Stimulated activated CD4-positive, alpha-beta T cell treated with anti-CD3 and anti-CD28 coated beads, TNF-alpha, amount 100 ng/mL, for 4 hours (primary cell): ENCODE measurements around the gene KLK7.

Experiments used
- DNase-seq, 3 experiments: peaks; one replicate each; pipeline ENCODE4 v3.0.0-alpha.2; 2020; ENCODE audit warnings: low read depth in 3 of 3

The KLK7 gene

DNA sequence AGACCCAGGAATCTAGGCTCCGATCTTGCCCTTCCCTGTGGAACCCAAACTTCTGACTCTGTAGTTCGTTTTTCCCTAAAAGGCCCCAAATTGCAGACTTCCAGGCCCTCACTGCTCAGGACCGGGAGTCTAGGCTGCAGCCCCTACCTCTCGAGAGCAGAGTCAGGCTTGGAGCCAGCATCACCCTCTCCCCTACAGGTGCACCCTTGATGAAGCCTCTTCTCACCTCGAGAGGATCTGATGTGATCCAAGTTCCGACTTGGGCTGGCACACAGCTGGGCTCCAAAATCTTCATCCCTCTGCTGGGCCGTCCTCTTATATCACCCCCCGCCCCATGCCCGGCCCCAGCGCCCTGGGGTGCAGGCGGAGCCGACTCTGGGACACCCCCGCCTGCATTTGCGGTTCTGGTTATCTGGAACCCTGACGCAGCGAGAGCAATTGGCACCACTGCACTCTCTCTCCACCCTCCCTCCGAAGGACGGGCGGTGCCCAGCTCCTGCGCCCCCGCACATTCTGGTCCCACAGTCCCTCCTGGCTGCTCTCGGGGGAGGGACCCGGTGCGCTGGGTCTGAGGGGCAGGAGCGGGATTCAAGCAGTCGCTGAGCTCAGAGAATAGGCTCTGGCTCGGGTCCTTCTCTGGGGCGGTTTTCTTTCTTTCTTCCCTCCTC, at the start of gene KLK7:
Gene KLK7, minus strand, starts transcription at position 293 of the 668 bp plus-strand sequence. CDS start 1,518 bp downstream, outside the sequence.
- no peak for DNase-seq

DNA sequence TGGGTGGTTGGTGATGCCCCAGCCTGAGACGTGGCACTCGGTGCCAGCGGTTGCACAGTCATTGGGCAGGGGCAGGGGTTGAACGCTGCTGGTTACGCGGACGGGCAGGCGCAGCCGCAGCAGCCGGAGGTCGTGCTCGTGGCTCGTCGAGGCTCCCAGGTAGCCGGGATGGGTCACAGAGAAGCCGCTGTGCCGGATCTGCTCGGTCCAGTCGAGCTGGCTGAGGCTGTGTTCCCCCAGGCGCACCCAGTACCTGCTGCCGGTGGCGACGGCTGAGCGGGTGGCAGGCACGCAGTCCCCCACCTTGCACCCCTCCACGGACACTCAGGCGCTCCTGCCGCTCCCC, 48.1 kb upstream of the KLK7 start:
- no peak for DNase-seq

DNA sequence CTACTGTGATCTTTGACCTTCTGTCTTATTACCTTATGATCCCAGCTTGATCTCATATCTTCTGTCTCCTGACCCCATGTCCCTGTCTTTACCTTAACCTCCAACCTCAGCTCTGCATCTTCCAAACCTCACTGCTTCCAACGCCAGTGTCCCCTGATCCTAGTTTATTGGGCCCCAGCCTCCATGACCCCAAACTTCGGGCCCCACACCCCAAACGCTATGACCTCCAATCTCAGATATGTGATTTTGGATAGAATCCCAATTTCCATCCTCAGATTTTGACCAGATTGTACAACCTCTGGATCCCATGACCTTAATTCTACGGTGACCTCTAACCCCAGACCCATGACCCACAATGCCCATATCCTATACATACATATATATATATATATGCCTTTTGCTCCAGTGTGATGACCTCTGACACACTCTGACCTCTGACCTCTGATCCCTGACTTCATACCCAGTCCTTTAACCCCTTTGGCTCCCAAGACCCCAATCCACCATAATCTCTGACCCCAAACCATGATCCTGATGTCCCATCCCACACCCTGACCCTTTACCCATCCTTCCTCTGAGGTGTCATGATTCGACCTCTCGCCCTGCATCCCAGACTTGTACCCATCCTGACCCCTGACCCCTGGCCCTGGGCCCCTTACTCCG, 47.6 kb upstream of the KLK7 start:
- no peak for DNase-seq

DNA sequence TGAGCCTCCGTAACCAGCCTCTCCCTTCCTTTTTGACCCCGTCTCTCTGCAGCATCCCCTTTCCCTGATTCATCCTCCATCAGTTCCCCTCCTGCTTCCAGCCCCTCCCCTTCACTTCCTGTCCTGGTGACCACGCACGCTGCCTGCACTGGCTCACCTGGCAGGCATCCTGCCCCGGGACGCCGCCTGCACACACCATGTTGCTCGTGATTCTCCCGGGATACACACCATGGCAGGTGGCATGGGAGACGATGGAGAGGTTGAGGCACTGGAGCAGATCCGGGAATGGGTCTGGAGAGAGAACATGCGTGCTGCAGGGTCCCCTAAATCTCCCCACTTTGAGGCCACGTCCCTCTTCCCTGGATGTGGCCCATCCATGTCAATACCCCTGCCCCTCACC, 46.9 kb upstream of the KLK7 start:
- no peak for DNase-seq

DNA sequence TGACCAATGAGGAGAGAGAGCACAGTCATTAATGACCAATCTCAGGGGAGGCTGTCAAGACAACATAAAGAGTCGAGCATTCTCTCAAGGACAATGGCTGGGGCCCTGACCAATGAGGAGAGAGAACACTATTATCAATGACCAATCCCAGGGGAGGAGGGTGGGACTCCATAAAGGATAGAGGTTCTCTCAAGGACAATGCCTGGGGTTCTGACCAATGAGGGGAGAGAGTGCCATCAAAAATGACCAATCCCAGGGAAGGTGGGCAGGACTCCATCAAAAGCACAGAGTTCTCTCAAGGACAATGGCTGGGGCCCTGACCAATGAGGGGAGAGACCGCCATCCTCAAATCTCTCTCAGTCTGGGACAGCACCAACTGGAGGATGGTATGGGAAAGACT, 46.0 kb upstream of the KLK7 start:
- no peak for DNase-seq

DNA sequence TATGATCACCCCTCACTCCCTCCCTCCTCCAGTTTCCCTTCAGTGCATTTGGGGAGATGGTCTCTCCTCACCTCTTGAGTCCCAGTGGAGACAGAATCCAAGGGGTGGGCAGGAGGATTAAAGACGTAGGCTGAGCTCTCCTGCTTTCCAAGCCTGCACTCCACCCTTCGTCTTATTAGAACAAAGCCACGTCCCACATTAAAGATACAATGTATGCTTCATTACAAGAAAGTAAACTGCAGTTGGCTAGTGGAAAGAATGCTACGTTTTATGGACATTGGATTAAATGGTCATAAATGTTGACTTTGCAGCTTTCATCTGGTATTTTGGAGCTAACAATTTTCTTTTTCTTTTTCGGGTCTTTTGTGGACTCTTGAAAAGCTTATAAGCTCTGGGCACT, 44.2 kb upstream of the KLK7 start:
- DNase-seq: no peak

DNA sequence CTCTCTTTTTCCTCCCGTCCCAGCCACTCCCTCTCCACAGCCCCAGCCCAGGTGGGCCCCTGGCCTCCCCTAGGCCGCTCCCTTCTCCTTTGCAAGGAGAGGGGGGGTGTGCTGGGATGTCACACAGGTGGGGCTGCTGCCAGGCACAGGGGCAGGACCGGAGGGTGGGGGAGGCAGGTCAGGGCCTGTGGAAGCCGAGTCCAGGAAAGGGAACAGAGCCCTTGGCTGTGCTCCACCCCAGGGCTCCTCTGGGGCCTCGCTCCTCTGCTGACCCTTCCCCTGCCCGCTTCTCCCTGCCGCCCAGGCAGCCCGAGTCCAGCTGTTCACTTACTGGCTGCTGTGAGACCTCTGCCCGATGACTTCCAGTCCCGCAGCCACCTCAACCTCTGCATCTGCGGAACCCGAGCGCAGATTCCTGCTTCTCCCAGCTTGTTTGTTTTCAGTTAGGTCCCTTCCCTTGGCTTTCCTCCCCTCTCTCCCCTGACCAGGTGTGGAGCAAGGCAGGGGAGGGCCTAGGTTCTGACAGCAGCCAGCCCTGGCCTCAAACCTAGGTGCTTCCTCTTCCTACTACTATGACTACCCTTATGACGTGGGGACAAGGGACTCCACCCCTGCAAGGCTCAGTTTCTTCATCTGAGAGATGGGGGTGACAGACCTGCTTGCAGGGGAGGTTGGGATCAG, 43.5 kb upstream of the KLK7 start:
- DNase-seq: no peak

DNA sequence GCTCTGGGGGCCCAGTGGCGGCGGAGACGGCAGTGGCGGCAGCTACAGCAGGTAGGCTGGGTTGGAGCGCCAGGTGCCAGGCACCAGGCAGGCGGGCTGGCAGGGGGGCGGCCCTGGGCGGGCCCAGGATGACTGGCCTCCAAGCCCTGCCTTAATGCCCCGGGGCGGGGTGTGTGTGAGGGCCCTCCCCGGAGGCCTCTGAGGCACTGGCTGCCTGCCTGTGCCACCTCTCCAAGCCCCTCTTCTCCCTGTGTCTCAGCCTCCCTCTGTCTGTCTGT, 42.8 kb upstream of the KLK7 start, which contains the start of gene KLK11:
Gene KLK11, minus strand, starts transcription at position 63 of the 278 bp plus-strand sequence. CDS start 985 bp downstream, outside the sequence.
- no peak for DNase-seq

DNA sequence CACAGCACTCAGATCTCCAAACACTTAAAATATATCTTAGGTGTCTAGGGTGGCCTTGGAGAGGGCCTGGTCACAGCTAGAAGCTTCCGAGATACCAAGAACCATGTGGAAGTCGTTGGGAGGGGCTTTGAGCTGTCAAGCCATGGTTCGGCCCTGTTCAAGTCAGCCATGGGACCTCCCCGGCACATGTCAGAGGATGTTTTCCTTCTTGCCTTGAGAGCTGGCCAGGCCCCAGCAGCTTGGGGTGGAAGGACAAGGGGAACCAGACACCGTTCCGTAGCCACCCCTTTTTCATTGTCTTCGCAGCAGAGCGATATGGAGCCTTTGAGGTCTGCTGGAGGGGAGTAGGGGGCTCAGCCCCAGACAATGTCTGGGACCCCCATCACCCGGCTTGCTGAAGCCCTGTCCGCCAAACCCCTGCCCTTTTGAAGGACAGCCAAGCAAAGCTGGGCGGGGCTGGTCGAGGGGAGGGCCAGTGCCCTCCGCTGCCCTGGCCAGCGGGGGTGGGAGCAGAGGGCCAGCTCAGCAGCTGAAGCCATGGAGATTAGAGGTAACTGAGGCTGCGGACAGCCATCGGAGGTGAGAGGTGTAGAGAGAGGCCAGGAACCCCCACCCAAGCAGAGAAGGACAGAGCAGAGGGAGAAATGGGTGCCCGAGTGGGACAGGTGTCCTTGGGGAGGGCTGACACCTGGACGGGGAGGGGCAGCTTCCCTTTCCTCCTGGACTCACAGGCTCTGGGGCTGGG, 42.3 kb upstream of the KLK7 start:
- no peak for DNase-seq

DNA sequence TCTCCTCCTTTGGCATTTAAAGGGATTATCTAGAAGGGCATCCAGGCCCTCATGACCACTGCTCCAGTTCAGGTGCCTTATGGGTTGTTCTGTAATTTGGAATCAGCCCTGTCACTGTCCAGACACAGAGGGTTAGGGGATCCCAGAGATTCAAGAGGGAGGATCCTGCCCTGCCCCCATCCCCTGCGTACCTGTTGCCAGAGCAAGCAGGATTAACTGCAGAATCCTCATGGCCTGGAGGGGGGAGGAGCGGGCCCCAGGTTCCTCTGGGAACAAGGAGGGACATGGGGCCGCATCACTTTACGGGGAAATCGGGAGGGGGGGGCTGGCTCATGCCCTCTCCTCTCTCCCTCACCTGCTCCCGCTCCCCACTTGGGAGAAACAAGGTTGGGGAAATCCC, 41.7 kb upstream of the KLK7 start:
- no peak for DNase-seq

DNA sequence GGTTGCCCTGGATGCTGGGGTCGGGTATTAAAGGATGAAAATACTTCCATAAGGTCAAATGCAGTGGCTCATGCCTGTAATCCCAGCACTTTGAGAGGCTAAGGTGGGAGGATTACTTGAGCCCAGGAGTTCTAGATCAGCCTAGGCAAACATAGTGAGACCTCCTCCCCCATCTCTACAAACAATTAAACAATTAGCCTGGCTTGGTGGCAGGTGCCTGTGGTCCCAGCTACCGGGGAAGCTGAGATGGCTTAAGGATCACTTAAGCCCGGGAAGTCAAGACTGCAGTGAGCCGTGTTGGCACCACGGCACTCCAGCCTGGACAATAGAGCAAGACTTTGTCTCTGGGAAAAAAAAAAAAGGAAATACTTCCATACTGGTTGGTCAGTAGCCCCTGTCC, 41.2 kb upstream of the KLK7 start:
- DNase-seq: no peak

DNA sequence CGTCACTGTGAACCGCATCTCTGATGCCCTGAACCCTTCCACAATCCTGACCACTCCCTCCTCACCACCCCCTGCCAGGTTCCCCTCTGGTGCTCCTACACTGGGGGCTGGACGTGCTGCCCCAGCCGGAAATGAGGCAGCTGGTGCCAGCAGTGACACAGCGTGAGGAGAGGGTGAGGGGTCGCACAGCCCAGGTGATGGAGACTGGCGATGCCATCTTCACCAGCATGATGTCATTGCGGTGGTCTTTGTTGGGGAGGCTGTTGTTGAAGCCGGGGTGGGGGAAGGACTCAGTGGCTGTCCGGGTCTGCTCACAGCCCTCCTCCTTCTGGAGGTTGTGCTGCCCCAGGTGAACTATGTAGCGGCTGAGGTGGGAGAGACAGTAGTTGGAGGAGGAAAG, 40.2 kb upstream of the KLK7 start:
- DNase-seq: no peak

DNA sequence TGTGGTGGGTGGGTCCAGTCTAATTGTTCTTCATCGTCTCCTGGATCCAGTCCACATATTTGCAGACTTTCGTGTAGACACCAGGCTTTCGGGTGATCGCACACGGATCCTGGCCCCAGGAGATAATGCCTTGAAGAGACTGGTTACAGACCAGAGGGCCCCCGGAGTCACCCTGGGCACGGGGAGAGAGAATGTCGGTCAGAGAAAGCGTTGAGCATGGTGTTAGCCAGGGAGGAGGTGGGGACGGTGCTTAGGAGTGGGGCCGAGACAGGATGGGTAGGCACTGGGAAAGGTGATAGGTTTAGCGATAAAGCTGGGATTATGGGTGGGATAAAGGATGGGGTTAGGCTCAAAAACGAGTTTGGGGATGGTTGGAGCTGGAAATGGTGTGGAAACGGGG, 38.8 kb upstream of the KLK7 start:
- no peak for DNase-seq

DNA sequence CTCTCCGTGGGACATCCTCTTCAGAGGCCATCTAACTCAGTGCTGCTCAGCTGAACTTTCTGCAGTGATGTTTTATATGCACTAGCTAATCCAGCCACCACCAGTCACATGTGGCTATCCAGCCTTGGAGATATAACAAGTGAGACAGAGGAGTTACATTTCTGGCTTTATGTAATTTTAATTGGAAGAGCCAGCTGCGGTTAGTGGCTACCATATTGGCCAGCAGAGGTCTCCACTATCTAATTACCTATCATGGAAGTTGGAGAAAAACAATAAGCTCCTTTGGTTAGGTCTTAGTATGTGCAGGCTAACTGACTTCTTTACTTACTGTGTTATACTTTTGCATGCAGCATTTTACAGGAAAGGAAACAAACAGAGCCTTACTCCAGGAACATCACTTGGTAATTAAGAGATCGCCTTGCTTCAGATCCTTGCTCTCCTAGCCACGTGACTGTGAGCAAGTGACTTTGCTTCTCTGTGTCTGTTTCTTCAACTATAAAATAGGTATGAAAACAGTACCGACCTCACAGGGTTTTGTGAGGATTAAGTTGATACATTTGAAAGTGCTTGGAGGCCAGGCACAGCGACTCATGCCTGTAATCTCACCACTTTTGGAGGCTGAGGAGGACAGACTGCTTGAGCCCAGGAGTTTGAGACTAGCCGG, 37.4 kb upstream of the KLK7 start:
- no peak for DNase-seq

DNA sequence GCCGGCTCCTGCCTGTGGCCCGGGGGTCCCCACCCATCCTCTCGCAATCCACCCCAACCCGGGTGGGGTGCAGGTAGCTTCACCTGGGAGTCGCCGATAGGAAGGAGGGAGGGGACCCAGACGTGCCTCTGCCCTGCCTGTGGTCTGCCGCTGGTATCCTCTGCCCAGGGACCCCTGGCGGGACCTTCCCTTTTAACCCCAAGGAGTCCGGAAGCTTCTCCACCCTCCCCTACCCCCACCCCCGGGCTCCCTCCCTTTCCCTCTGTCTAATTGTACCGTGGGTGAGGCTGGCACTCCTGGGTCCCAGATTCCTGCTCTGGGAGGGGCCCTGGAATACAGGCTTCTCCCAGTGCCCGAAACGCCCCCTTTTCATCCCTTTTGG, 35.8 kb upstream of the KLK7 start, which contains the start of gene KLK10:
Gene KLK10, minus strand, starts transcription at position 166 of the 382 bp plus-strand sequence. CDS start 579 bp downstream, outside the sequence.
- DNase-seq: no peak

DNA sequence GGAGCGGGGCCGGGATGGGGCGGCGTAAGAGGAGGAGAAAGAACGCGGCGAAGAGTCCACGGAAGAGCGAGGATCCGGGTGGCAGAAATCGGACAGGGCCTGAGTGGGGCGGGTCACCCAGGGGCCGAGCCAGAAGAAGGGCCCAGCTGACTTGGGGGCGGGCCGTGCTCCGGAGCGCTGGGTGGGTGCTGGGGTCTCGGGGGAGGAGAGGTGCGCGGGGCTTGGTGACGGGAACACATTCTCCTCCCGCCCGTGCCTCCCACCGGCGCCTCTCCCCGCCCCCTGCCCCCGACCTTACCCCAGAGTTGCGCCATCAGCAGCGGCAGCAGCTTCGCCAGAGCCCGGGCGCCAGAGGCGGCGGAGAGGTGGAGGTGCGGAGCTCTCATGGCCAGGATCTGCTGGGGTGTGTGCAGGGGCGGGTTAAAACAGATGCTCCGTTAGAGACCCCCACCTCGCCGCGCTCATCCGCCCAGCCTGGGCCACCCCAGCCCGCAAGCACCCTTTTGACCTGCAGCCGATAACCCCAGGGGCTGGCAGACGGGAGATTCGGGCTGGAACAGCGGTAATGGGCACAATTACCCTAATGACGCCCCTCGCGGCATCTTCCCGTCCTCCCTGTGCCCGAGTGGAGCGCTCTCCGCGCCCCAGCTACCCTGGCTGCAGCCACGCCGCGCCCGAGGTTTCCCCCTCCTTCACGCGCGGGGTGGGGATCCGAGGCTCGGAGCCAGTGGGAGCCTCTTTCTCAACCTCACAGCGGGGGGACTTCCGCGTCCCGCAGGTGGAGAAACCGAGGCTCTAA, 35.2 kb upstream of the KLK7 start:
- no peak for DNase-seq

DNA sequence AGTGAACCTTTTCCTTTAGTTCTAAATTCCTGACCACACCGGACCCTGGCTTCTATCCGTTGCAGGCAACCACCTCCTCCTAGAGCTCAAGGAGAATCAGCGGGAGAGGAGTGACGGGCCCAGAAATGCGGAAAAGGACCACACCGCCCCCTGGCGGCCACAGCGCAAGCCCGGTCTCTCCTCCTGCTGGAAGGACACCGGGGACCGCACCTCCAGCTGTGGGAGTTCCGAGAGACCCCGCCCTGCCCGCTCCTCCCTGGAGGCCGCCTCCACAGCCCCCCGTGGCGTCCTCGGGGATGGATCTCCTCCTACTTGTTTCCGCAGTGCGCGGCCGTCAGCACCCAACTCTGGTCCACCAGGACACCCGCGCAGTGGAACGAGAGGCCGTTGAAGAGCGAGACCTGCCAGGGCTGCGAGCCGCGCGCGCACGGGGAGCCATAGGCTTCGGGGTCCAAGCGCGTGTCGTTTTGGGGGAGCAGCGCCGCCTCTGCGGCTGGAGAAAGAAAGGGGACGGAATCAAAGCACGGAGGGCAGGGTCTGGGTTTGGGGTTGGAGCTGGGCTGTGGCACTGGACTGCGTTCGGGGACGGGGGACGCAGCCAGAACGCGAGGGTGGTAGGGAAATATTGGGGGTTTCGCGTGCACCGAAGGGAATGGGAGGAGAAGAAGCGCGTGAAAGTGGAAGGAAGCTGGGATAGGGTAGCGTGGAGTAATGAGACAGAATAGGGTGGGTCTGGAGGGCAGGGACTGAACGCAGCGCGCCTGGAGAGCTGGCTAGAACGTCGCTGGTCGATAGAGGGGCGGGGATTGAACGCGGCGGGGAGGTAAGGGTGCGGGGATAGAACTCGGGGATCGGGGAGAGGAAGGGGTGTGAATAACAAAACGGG, 33.3 kb upstream of the KLK7 start:
- DNase-seq: peak in 2 of 3 experiments; percentile 41 to 42

DNA sequence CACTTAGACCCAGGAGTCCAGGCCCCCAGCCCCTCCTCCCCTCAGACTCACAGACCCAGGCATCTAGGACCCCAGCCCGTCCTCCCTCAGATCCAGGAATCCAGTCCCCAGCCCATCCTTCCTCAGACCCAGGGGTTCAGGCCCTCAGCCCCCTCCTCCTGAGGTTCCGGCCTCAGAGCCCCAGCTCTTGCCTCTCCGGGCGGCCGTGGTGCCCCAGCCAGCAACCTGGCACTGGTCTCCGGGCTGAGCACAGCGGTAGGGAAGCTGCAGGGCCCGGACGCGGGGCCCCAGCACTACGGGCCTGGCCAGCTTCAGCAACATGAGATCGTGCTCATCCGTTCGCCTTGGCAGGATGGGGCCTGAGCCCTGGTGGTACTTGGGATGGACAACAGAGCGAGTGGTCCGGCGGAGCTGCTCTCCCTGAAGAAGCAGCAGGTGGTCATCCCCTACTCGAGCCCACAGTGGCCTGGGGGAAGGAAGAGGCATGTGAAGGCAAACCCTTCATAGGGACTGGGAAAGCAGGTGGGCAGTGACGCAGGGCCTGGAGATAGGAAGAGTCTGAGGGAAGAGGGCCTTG, 32.1 kb upstream of the KLK7 start:
- no peak for DNase-seq

DNA sequence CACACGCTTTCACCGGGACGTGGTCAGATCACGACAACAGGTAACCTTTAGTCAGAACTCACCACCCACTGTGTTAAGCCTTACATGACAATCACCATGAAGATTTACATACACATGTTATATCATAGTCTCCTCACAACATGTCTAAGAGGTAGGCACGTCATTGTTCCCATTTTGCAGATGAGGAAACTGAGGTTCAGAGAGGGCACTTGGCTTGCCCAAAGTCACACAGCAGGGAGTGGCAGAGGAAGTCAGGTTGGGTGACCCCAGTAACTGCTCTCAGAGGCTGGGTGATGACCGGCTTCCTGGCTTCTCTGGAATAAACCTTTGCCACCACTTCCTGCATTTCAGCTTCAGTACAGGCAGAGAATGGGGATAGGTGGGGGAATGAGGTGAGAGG, 30.5 kb upstream of the KLK7 start:
- no peak for DNase-seq

DNA sequence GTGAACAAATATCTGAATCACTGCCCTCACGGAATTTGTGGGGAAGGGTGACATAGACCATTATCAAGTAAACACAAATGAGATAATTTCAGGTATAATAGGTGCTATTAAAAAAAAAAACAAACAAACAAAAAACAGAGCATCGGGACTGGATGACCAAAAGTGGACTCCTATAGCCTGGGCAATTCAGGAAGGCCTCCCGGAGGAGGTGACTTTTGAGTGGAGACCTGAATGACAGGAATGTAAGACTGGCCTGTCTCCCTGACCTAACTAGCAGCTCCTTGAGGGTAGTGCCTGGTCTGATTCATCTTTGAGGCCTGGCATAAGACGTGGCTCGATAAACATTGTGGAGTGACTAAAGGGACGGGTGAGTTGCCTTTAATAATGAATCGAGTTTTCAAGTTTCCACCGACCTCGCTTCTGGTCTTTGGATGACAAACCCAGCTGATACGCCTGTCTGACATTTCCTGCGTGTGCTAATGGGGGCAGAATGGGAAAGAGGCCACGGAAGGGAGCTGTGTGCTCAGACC, 29.0 kb upstream of the KLK7 start:
- DNase-seq: no peak
